Forelimb muscle (tissue), 1 donor: ENCODE results near the gene MAGEH1. TPM values are rescaled to one million over a fixed set of nuclear protein-coding genes. Genes with fewer than 3 reads are reported as not detected.
"Not testable (repeated sequence)": the region's sequence is repeated elsewhere in the genome, so short reads cannot be mapped to it uniquely, and the experiment has no call there.

Experiments
- DNase-seq: peaks from one replicate; pipeline ENCODE4 v3.0.0-alpha.2; 2013; ENCODE audit warnings: low read depth
- polyA plus RNA-seq: library from polyadenylated mRNA; unstranded; fragments of 120-200 nt; gene quantifications from one replicate; pipeline ENCODE4 v1.2.1, GENCODE V29; 2013; ENCODE audit not compliant: insufficient read length

Gene MAGEH1, protein sequence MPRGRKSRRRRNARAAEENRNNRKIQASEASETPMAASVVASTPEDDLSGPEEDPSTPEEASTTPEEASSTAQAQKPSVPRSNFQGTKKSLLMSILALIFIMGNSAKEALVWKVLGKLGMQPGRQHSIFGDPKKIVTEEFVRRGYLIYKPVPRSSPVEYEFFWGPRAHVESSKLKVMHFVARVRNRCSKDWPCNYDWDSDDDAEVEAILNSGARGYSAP
- polyA plus RNA-seq: 39.9 TPM

DNA sequence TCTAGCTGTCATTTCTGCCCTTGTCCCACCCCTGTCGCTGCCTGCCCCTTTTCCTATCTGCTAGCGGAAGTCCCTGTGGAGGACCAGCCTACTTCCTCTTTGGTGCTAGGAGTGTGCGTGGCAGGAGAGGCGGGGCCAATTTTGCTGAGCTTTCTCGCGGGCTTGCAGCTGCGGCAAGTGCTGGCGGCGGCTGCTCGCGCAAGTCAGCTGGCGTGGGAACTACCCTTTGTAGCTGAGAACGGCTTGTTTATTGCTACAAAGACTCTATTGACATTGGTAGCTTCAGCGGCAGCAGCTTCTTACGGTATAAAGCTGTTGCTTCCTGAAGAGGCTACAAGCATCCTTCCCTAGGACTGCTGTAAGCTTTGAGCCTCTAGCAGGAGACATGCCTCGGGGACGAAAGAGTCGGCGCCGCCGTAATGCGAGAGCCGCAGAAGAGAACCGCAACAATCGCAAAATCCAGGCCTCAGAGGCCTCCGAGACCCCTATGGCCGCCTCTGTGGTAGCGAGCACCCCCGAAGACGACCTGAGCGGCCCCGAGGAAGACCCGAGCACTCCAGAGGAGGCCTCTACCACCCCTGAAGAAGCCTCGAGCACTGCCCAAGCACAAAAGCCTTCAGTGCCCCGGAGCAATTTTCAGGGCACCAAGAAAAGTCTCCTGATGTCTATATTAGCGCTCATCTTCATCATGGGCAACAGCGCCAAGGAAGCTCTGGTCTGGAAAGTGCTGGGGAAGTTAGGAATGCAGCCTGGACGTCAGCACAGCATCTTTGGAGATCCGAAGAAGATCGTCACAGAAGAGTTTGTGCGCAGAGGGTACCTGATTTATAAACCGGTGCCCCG, at the start of gene MAGEH1:
MAGEH1 (plus strand) TSS at position 138 of the 843 bp plus-strand sequence; CDS start at position 386, 248 bp downstream.
- peak; percentile 85 for DNase-seq

DNA sequence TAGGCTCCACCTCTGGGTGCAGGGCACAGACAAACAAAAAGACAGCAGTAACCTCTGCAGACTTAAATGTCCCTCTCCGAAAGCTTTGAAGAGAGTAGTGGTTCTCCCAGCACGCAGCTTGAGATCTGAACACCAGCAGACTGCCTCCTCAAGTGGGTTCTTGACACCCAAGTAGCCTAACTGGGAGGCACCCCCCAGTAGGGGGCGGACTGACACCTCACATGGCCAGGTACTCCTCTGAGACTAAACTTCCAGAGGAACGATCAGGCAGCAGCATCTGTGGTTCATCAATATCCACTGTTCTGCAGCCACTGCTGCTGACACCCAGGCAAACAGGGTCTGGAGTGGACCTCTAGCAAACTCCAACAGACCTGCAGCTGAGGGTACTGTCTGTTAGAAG, 24.8 kb upstream of the MAGEH1 start:
- not testable (repeated sequence) for DNase-seq

DNA sequence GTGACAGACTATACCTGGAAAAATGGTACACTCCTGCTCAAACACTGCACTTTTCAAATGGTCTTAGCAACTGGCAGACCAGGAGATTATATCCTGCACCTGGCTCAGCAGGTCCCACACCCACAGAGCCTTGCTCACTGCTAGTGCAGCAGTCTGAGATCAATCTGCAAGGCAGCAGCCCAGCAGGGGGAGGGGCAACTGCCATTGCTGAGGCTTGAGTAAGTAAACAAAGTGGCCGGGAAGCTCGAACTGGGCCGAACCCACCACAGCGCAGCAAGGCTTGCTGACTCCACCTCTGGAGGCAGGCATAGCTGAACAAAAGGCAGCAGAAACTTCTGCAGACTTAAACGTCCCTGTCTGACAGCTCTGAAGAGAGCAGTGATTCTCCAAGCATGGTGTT, 8.5 kb upstream of the MAGEH1 start:
- not testable (repeated sequence) for DNase-seq

DNA sequence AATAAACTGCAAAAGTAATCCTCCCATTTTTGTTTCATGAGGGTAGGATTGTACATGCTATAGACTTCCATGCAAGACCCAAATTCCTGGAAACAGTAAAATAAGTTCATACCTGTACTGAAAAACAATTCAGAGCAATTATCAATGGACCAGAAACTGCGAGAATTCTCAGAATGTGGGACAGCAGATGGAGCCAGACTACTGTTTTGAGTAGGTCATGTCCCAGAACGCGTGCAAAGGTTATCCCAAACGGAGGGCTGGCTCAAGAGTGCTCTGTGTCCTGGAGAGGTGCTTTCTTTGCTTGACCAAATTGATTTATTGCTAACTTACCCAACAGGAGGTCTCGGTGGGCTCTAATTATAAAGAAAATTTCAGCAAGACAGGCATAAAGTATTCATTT, 1.7 kb upstream of the MAGEH1 start:
- no peak for DNase-seq

DNA sequence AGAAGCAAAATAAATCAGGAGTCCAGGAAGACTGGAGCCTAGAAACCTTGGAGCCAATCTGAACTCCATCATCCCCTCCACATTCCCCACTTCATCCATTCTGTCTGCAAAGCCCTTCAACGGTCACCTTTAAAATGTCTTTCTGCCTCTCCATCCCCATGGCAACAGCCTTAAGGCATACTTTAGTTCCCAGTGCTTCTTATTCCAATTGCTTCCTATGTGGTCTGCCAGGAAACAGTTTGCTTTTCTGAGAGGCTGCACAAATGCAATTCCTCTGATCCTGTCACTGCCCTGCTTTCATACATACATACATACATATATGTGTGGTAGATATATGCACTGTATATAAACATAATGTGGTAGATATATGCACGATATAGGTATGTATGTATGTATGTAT, 786 bp upstream of the MAGEH1 start:
- DNase-seq: no peak

DNA sequence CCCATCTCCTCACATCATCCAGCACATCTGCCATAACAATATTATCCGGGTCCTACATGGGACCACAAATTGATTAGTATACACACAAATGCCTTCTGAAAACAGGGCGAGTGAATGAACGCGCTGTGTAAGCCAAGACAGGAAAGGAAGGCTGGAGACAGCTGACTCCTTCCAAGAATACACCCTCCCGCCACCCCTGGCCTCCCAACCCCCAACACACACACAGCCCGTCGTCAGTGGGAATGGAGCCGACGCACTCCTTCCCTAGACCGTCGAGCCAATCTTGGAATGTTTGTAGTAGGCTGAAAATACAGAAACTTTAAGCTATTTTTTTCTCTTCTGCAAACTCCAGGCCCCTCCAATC, 319 bp upstream of the MAGEH1 start:
- no peak for DNase-seq

DNA sequence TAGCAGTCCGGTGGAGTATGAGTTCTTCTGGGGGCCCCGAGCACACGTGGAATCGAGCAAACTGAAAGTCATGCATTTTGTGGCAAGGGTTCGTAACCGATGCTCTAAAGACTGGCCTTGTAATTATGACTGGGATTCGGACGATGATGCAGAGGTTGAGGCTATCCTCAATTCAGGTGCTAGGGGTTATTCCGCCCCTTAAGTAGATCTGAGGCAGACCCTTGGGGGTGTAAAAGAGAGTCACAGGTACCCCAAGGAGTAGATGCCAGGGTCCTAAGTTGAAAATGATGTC, 852 bp downstream of the MAGEH1 start:
- no peak for DNase-seq

DNA sequence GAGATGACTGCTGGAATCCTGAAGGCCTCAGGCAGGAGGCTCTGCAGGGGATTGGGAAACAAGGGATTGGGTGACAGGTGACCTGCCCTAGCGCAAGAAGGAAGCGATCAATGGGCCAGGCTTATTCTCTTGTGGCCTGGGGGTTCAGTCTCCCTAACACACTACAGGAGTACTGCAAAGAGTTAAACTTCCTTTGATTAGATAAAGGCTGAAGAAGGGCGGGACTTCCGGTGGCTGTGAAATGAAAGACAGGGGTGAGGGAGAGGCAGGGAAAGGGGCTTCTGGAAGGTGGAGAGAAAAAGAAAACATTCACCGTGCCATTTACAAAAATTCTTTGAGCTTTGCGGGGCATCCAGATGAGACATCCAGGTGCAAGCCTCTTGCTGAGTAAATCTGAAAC, 3.8 kb downstream of the MAGEH1 start:
- not testable (repeated sequence) for DNase-seq

DNA sequence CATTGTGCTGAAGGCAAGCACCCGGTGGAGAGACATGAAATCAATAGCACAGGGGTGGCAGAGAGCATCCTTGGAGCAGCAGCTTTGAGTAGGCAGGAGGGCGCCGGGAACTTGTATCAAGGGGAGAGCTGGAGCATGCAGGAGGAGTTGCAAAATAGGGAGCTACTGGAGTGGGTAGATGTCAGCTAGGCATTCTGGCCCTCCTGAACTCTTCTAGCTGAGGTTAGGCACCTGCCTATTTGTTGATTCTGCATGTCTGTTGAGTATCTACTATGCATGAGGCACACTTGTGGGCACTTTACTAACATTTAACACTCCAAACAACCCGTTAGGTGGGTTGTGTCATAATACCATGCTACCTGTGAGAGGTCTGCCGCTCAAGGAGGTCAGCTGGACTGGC, 7.5 kb downstream of the MAGEH1 start:
- not testable (repeated sequence) for DNase-seq

DNA sequence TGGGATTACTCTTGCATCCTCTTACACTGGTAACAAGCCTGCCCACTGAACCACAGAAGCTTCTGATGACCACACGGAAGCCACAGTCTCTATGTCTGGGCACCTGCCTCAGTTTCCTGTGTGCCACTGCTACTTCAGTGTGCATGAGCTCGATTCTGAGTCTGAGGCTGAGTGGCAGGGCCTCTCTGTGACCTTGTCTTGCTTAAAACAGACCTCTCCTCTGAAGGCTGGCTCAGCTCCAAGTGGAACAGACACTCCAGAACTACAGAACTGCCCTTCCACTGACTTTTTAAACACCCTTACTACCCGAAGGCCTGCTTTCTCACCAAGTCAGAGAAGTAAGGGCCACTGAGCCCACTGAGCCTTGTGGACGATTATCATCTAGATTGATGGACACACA, 8.0 kb downstream of the MAGEH1 start:
- DNase-seq: not testable (repeated sequence)

DNA sequence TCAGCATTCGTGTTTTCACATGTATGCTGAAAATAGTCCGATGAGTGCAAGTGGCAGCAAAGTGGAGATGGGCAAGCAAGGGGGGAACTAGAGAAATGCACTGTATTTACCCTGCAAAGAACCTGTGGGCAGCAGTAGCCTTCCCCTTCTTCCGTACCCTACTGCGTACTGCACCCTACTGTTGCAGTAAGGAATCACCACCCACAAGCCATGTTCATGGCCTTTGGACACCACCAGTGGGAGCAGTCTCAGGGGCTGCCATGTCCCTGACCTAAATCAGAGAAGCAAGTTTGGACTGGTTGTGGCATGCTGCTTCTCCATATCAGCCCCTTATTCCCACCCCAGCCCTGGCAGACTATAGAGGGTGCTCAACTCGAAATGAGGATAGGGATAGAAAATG, 12.1 kb downstream of the MAGEH1 start:
- not testable (repeated sequence) for DNase-seq

DNA sequence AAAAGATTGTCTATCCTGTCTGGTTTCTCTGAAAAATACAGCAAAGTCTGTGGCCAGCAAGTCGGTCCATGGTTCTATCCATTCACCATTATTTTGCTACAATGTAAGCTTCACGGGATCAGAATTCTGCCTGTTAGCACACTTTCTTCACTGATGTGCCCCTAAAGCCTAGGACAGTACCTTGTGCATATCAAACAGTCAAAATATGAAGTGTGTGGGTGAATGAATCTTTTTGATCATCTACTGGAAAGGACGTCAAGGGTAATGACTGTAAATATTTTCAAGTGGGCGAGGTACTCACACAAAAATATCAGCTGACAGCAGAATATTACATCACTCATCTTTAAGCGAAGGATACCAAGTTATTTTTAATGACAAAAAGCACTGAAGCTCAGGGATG, 13.2 kb downstream of the MAGEH1 start:
- not testable (repeated sequence) for DNase-seq

DNA sequence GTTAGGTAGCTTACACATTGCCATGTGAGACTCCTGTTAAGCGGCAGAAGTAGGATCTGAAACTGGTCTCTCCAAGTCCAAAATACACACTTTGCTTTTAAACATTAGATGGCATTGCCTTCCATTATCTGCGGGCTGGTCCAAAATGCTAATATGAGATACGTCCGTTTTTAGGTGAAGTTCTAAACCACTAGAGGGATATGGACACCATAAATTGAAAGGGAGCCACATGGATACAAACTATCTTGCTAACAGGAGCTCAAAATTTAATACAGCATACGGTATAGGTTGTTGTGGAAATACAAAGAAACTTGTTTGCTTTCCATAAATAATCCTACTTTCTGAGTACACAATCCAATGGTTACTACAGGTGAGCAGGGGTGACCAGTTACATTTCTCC, 13.9 kb downstream of the MAGEH1 start:
- not testable (repeated sequence) for DNase-seq

DNA sequence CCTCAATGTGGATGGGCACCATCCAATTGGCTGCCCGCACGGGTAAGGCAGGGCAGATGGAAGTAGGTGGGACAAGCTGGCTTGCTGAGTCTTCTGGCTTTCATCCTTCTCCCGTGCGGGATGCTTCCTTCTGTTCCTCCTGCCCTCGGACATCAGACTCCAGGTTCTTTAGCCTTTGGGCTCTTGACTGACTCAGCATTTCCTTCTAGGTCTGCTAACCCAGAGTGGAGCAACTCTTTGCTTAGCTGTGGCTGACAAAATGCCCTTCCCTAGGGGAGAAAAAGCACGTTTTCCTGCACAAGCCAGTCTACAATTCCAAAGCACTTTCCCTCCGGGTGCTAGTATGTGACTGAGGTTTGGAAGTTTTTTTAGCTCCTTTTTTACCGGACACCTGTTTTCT, 28.0 kb downstream of the MAGEH1 start:
- not testable (repeated sequence) for DNase-seq

DNA sequence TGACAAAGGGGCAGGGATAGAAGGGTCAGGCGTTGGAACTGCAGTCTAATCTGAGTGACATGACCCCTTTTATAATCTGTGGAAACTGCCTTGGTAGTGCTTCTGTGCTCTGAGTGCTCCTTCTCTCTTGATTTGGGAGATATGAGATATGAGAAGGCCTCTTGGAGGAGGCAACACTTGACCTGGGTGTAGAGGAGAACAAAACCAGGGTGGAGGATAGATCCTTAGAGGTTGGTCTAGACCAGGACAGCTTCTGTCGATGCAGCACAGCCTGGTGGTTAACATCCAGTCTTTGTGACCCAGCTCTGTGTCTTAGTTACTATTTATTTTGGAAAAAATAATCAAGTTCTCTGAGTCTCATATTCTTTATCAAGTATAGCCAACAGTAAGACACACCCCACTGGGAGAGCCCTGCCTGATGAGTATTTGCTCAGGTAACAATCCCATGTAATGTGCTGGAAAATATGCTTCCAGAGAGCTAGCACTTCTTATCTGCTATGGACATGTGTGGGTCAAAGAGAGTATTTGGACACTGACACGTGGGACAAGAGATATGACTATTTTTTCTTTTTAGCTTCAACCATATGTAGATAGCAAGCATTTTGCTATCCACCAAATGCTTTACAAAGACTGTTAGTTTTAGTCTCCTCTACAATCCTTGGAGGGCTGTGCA, 28.6 kb downstream of the MAGEH1 start:
- DNase-seq: no peak

DNA sequence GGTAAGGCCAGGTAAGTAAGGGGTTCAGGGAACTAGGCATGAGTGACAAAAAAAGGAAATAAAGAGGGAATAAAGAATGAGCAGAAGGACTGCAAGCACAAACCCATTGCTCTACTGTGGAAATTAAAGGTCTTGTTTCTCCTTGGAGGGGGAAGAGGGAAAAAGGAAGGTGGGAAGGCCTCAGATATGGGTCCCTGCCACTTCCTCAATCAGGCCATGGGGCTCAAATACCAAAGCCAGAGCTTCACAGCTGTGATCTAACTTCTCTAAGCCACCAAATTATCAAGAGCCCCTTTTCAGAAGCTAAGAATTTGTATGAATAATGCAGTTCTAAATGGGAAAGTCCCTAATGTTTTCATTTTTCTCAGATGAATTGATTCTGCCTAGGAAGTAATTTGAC, 33.0 kb downstream of the MAGEH1 start:
- no peak for DNase-seq

DNA sequence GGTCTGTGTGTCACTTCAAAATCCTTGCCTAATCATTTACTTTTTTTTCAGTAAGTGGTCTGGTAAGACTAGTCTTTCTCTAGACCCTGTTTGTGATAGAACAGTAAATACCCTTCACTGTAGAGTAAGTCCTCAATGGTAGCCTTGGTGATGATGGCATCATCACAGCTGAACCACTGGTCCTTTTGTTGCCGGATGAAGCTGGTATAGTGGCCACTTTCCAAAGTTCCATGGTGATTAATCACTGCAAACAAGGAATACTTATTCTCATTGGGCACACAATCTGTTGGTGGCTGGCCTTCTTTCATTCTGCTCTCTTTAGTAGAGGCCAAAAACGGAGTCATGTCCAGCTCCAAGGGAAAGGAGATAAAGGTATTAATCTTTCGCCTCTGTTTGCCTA, 34.8 kb downstream of the MAGEH1 start:
- no peak for DNase-seq

DNA sequence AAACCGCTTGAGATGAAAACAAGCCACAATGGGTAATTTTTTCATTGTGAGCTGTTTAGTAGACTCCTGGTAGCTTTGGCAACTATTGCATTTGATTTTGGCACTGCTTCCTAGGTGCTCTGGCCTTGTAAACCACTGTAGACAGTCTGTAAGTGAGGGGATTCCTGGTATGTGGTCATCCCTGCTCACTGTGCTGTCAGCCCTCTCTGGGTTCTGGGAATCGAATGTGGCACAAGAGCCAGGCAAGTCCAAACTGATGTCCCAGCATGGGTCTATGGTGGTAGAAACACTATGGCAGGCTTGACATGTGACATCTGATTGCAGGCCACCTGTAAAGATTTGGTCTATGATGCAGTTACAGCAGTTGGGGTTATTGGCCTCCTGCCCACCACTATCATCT, 35.2 kb downstream of the MAGEH1 start:
- no peak for DNase-seq

DNA sequence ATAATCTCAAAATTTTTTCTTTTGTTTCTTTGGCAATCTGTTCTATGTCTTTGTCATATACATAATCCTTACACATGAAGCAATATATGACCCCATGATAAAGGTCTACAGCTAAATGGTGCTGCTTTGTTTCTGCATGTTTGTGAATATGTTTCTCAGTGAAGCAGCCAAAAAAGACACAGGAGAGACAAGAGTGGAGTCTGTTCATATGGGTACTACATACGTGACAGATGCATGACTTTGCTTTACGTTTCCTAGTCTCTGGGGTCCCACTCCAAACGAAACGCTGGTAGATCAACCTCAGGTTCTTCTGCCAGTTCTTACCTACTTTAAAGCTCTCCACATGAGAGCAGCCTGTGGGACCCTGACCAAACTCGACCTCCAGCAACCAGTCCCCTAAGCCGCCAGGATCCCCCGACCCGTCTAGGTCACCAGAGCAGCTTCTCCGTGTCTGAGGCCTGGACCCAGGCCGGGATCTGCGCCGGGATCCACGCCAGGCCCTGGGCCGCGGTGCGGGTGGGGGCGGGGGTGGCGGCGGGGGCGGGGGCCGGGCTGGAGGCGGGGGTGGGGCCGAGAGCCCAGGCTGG, 36.2 kb downstream of the MAGEH1 start:
- no peak for DNase-seq

DNA sequence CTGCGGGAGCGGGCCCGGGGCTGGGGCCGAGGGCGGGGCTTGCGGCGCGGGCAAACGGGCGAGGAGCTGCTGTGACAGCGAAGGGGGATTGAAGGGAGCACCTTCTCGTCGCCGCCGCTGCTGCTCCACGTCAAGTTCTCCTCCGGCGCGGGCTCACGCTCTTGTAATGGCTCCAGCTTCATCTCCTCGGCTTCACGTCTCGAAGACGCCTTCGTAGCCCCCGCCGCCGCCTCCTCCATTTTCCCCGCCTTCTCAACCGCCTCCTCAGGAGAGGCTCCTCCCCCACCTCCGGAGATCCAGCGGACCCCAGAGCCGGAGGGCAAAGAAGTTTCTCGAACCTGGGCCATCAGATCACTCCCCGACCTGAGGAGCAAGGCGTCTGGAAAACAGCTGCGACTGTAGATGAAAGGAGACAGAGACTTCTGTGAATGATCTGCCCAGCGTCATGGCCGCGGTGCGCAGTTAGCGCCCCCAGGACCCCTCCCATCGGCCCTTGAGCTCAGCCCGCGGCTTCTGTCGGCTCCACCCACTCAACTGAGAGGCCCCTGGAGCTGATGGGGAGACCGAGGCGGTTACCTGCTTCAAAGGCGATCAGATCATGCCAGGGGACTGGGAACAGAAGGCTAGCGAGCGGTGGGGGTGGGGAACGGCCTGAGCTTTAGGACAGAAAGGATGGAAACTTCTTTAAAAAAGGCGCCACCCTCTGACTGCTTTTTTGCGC, 36.8 kb downstream of the MAGEH1 start:
- peak; percentile 51 for DNase-seq

DNA sequence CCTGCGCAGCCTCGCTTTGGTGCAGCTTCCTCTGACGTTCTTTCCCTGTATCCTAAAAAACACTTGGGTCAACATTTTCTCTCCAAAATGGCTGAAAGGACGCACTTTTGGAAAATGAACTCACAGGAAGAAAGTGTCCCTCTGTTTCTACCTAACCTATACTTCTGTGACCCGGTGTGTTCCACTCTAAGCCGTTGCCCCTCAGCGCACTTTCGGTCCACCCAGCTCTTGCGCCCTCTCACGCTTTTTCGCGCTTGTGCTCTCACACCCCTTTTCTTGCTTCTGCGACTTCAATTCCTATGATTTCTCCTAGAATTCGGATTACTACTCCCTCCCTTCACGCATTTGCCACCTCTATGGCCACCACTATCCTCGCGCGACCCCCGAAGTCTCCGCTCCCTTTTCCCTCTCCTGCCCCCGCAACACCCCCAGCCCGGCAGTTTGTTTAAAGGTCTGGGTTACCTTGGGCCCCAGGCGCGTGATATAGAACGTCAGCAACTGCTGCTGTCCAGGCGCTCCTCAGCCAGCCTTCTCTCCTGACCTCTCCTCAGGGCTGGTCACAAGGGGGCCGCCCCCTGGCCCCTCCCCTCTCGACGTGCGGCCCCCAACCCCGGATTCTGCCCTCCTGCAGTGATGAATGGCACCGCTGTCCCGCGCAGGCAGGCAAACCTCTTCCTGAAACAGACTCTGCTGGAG, 37.5 kb downstream of the MAGEH1 start, which contains the start of gene USP51:
USP51 (minus strand) TSS at position 535 of the 696 bp plus-strand sequence. CDS start 909 bp downstream, outside the sequence.
- no peak for DNase-seq
